GM10248 (cell line): ENCODE data around the gene TMIGD2.
"Not testable (repeated sequence)": the region's sequence is repeated elsewhere in the genome, so short reads cannot be mapped to it uniquely, and the experiment has no call there.

Experiments
- CTCF ChIA-PET: fragments of 300-600 bp; sonication (Branson Sonifier 250); formaldehyde crosslinking; extraction: SDS; loops from one replicate; lab custom pipeline; 2021; ENCODE audit warnings: antibody characterized with exemption; lab: Yijun Ruan, JAX
- POLR2A ChIA-PET: fragments of 350-650 bp; sonication (Branson Sonifier 250); formaldehyde crosslinking; extraction: SDS; loops from one replicate; lab custom pipeline; 2020; ENCODE audit warnings: antibody characterized with exemption; lab: Yijun Ruan, JAX
- DNase-seq: peaks from one replicate; pipeline ENCODE4 v3.0.0; 2012; ENCODE audit errors: extremely low spot score
- TF ChIP-seq, protein P1 (sequence below): IDR thresholded peaks from 2 replicates; pipeline ENCODE4 v1.5.1; 2012; ENCODE audit warnings: mild to moderate bottlenecking, low read depth; ENCODE audit errors: extremely low read depth, missing control alignments, control extremely low read depth

Gene TMIGD2

DNA sequence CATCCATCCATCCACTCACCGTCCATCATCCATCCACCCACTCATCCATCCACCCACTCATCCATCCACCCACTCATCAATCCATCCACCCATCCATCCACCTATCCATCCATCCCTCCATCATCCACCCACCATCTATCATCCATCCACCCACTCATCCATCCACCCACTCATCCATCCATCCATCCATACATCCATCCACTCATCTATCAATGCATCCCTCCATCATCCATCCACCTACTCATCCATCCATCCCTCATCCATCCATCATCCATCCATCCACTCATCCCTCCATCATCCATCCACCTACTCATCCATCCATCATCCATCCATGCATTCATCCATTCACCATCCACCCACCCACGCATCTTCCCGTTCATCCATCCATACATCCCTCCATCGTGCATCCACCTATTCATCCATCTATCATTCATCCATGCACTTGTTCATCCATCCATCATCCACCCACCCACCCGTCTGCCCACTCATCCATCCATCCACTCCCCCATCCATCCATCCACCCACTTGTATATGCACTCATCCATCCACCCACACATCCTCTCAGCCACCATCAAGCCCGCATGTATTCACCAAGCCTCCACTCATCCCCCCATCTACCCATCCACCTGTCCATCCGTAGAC, 32.9 kb upstream of the TMIGD2 start:
- CTCF ChIA-PET, result no interaction called here
- POLR2A ChIA-PET, result no interaction called here
- TF ChIP-seq, protein P1, sequence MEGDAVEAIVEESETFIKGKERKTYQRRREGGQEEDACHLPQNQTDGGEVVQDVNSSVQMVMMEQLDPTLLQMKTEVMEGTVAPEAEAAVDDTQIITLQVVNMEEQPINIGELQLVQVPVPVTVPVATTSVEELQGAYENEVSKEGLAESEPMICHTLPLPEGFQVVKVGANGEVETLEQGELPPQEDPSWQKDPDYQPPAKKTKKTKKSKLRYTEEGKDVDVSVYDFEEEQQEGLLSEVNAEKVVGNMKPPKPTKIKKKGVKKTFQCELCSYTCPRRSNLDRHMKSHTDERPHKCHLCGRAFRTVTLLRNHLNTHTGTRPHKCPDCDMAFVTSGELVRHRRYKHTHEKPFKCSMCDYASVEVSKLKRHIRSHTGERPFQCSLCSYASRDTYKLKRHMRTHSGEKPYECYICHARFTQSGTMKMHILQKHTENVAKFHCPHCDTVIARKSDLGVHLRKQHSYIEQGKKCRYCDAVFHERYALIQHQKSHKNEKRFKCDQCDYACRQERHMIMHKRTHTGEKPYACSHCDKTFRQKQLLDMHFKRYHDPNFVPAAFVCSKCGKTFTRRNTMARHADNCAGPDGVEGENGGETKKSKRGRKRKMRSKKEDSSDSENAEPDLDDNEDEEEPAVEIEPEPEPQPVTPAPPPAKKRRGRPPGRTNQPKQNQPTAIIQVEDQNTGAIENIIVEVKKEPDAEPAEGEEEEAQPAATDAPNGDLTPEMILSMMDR, result no peak

DNA sequence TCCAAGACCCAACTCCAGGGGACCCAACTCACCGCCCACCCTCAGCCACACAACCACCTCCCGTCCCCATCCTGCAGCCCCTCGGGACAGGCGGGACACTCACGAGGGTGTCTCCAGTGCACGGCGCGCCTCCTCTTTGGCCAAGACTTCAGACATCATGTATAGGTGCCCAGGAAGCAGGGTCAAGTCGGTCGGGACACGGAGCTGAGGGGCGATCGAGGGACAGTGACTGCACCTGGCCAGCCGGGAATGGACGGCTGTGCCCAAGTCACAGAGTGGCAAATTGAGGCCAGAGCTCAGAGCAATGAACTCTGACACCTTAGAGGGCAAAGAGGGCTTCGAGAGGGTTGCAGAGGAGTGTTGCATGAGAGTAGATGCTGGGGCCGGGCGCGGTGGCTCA, 27.7 kb upstream of the TMIGD2 start:
- TF ChIP-seq, protein P1, result no peak
- POLR2A ChIA-PET, result no interaction called here
- DNase-seq, result peak; percentile 5
- CTCF ChIA-PET, result interaction anchor here (1.0 to 1.8 kb wide), 3 partner anchors 10 to 22 kb away, joined by 3 to 4 read pairs (median 4); no protein-coding TSS in a partner anchor

More for the DNA sequence above, 32.9 kb upstream of the TMIGD2 start:
- no peak for DNase-seq

DNA sequence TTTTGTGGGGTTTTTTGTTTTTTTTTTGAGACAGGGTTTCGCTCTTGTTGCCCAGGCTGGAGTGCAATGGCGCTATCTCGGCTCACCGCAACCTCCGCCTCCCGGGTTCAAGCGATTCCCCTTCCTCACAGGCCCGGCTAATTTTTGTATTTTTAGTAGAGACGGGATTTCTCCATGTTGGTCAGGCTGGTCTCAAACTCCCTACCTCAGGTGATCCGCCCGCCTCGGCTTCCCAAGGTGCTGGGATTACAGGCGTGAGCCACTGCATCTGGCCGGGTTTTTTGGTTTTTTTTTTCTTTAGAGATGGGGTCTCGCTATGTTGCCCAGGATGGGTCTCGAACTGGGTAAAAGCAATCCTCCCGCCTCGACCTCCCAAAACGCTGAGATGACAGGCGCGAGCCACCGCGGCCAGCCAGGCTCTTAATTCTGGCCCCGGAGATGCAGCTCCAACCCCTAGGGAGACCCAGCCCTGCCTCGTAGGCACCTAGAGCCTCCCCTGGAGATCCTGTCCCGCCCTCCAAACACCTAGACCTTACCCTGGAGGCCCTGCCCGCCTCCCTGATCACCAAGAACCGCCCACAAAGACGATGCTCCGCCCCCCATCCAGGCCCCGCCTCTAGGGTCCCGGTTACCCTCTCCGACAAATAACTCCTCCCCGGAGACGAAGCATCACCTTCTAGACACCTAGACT, 26.9 kb upstream of the TMIGD2 start:
- POLR2A ChIA-PET, result not testable (repeated sequence)
- CTCF ChIA-PET, result interaction anchor here (1.4 to 1.8 kb wide), 2 partner anchors 10 to 14 kb away, joined by 4 read pairs; no protein-coding TSS in a partner anchor

DNA sequence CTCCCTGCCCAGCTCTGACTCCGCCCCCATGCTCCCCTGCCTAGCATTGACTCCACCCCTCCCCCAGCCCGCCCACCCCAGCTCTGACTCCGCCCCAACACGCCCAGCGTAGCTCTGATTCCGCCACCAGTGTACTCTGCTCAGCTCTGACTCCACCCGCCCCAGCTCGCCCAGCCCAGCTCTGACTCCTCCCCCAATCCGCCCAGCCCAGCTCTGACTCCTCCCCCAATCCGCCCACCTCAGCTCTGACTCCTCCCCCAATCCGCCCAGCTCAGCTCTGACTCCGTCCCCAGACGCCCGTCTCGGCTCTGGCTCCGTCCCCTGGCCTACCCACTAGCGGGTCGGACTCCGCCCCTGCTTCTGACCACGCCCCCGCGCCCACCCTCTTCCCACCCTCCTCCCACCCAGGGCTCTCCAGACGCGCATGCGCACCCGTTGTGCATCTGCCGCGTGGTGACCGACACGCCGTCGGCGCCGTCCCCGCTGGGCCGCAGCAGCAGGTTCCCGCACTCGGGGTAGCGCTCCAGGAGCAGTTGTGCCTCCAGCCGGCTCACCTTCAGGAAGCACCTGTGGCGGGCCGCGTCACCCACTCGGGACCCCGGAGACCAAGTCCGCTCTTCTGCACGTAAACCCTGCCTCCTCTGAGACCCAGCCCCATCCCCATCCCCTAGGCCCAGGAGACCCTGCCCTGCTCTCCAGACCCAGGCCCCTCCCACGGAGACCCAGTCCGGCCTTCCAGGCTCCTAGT, 26.2 kb upstream of the TMIGD2 start:
- TF ChIP-seq, protein P1, result no peak
- CTCF ChIA-PET, result interaction anchor here (1.0 to 1.2 kb wide), 2 partner anchors 15 to 24 kb away, joined by 7 to 9 read pairs; partner anchors contain the start of gene MPND
- POLR2A ChIA-PET, result interaction anchor here (0.5 to 1.2 kb wide), 4 partner anchors 14 to 825 kb away, joined by 4 to 7 read pairs (median 6); partner anchors contain the start of gene MPND
- peak; percentile 98 for DNase-seq

More for the DNA sequence above, 26.9 kb upstream of the TMIGD2 start:
- DNase-seq, result peak; percentile 27

DNA sequence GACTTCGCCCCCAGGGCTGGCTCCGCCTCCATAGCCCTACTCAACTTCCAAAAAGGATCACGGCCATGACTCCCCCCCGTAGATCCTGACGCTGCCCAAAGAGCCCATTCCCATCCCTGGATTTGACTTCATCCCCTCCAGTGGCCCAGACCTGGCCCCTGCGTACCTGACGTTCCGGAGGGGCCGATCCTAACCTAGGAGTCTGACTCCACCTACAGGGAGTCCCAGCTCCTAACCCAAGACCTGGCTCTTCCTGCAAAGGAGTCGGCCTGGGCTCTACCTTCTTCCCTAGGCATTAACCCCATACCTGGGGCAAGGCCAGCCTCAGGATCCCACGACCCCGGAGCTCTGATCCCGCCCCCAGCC, 25.7 kb upstream of the TMIGD2 start:
- CTCF ChIA-PET, result interaction anchor here (1.0 to 1.2 kb wide), 2 partner anchors 16 to 25 kb away, joined by 7 to 9 read pairs; partner anchors contain the start of gene MPND
- POLR2A ChIA-PET, result interaction anchor here (0.5 to 1.2 kb wide), 2 partner anchors 15 to 825 kb away, joined by 4 to 7 read pairs; partner anchors contain the start of gene MPND
- DNase-seq, result no peak
- TF ChIP-seq, protein P1, result no peak

DNA sequence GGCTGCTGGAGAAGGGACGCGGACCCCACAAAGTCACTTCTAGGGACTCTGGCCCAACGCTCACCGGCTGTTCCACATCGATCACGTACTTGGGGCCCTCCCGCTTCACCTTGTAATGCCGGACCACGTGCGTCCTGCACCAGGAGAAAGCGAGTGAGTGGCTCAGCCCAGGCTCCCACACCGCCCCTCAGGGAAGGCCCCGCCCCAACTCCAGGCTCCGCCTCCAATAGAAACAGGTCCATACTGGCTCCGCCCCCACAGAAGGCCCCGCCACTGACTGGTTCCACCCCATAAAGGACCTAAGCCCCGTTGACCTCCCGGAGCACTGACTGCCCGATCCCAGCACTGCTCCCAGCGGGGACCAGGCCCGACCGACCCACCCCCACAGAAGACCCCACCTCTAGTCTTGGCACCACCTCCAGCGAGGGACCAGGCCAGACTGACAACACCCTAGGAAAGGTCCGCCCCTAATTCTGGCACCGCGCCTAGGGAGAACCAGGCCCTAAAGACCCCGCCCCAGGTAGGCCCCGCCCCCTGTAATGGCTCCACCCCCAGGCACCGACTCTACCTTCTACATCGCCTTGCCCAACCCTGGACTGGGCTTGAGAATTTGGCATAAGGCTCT, 25.2 kb upstream of the TMIGD2 start:
- peak; percentile 75 for DNase-seq
- ChIA-PET CTCF (interaction anchor here (1.0 to 1.2 kb wide), 2 partner anchors 16 to 25 kb away, joined by 7 to 9 read pairs; partner anchors contain the start of gene MPND), POLR2A (interaction anchor here (1.2 kb wide), 1 partner anchor 16 kb away, joined by 7 read pairs; the partner anchor contains the start of gene MPND)
- TF ChIP-seq, protein P1, result no peak
